Measurements from ENCODE around the gene SETD7. TPM values are rescaled to one million over a fixed set of nuclear protein-coding genes. Genes with fewer than 3 reads are reported as not detected.
A peak's percentile ranks its signal among the peaks of the same experiment; 100 is the strongest.

Gene SETD7
- 65.8 and 70.6 TPM in 2 replicates for total RNA-seq

- peak; percentile 89 for DNase-seq
Observed at GRCh38 chr4:139556071-139556723, at the start of gene SETD7. TSS of gene SETD7 (minus strand) at chr4:139556219. CDS start at chr4:139556137, 82 bp downstream.

GRCh38 chr4:139605516-139605915, 49.5 kb upstream of the SETD7 start:
- DNase-seq = no peak

GRCh38 chr4:139603576-139604410, 47.8 kb upstream of the SETD7 start:
- DNase-seq = peak; percentile 79

- DNase-seq = no peak
Observed at GRCh38 chr4:139602776-139603360, 46.8 kb upstream of the SETD7 start.

GRCh38 chr4:139600662-139601061, 44.6 kb upstream of the SETD7 start:
- DNase-seq = no peak

- peak; percentile 49 for DNase-seq
Observed at GRCh38 chr4:139599594-139600374, 43.8 kb upstream of the SETD7 start.

GRCh38 chr4:139599076-139599475, 43.1 kb upstream of the SETD7 start:
- no peak for DNase-seq

GRCh38 chr4:139596684-139597279, 40.8 kb upstream of the SETD7 start:
- DNase-seq = no peak

- DNase-seq = no peak
Observed at GRCh38 chr4:139596034-139596683, 40.1 kb upstream of the SETD7 start.

GRCh38 chr4:139594591-139595185, 38.7 kb upstream of the SETD7 start:
- no peak for DNase-seq

GRCh38 chr4:139593091-139593564, 37.1 kb upstream of the SETD7 start:
- no peak for DNase-seq

GRCh38 chr4:139589336-139590018, 33.5 kb upstream of the SETD7 start:
- DNase-seq = no peak

- no peak for DNase-seq
Observed at GRCh38 chr4:139587446-139587845, 31.4 kb upstream of the SETD7 start.

- no peak for DNase-seq
Observed at GRCh38 chr4:139585473-139585872, 29.5 kb upstream of the SETD7 start.

- no peak for DNase-seq
Observed at GRCh38 chr4:139584784-139585183, 28.8 kb upstream of the SETD7 start.

- DNase-seq = no peak
Observed at GRCh38 chr4:139584013-139584412, 28.0 kb upstream of the SETD7 start.

GRCh38 chr4:139582044-139582443, 26.0 kb upstream of the SETD7 start:
- DNase-seq = peak; percentile 6

- DNase-seq = no peak
Observed at GRCh38 chr4:139581096-139581495, 25.1 kb upstream of the SETD7 start.

GRCh38 chr4:139576219-139576618, 20.2 kb upstream of the SETD7 start:
- DNase-seq = no peak

GRCh38 chr4:139575072-139575471, 19.1 kb upstream of the SETD7 start:
- DNase-seq = no peak

- no peak for DNase-seq
Observed at GRCh38 chr4:139574641-139575040, 18.6 kb upstream of the SETD7 start.

Measured in dermis blood vessel endothelial cell (primary cell).